Spleen (tissue), 7 donors: ENCODE measurements around the gene TBX3.

ENCODE experiments used
- CTCF ChIP-seq, 11 experiments: fragments of 200-600 bp in 7 of 11; fragments of 450-650 bp in 4 of 11; sonication (generic) in 4 of 11; IDR thresholded peaks in 8 of 11; conservative IDR thresholded peaks in 3 of 11; 1 replicate in 7 of 11; 2 replicates in 4 of 11; pipeline versions ENCODE4 v1.4.0 to v1.8.0; 2016 to 2021; ENCODE audit warnings: antibody characterized with exemption in 11 of 11, inconsistent platforms in 4 of 11, mild to moderate bottlenecking in 1 of 11
- POLR2A ChIP-seq, 3 donors: fragments of 450-650 bp; IDR thresholded peaks; one replicate each; pipeline ENCODE4 v1.5.1; 2017; ENCODE audit warnings: antibody characterized with exemption in 3 of 3, mild to moderate bottlenecking in 1 of 3
- POLR2AphosphoS5 ChIP-seq, 3 donors: sonication (generic); formaldehyde crosslinking; IDR thresholded peaks; one replicate each; pipeline ENCODE4 v1.5.1; 2017; ENCODE audit warnings: antibody characterized with exemption in 3 of 3
- donor health status: DM: no; HTN: no; CAD: no; lungs with moderate emphysema.
- donor health status: DM: no; HTN: no; CAD: no.
- donor health status: DM: no; HTN: no; CAD: no.

- TF ChIP-seq POLR2AphosphoS5 (IDR thresholded peaks at IDR 0.05) (no peak), CTCF (IDR thresholded peaks at IDR 0.05 in 8 of 11, conservative IDR thresholded peaks at IDR 0.05 in 3 of 11) (no peak), POLR2A (IDR thresholded peaks at IDR 0.05) (no peak)
These were observed 56.6 kb downstream of the TBX3 start for GRCh38 chr12:114627393-114627792.
